GM12878 (cell line): Measurements from ENCODE around the gene TMEM132D. TPM values are rescaled to one million over a fixed set of nuclear protein-coding genes. Genes with fewer than 3 reads are reported as not detected.

ENCODE experiments used
- EED ChIP-seq: sonication (generic); IDR thresholded peaks from 2 replicates; pipeline ENCODE4 v1.6.1; 2016; ENCODE audit warnings: antibody characterized with exemption, low read depth
- TCF3 ChIP-seq: IDR thresholded peaks from 2 replicates; pipeline ENCODE4 v1.6.1; 2012; ENCODE audit warnings: low read depth, mild to moderate bottlenecking, low read length, borderline replicate concordance; ENCODE audit not compliant: insufficient read depth
- YBX1 ChIP-seq: fragments of 450-650 bp; IDR thresholded peaks from 2 replicates; pipeline ENCODE4 v1.6.1; 2016; ENCODE audit warnings: antibody characterized with exemption
- YY1 ChIP-seq: IDR thresholded peaks from 2 replicates; pipeline ENCODE4 v1.6.1; 2011; ENCODE audit warnings: low read depth, mild to moderate bottlenecking, low read length
- polyA plus RNA-seq, 11 experiments: library from polyadenylated mRNA; depleted of rRNA in 4 of 11; unstranded in 6 of 11; stranded (reverse) in 5 of 11; fragments of >200 nt; fragmentation: Nextera tagmentation in 4 of 11; fragmentation: Illumina TruSeq in 1 of 11; extraction: Ambion mirVana in 4 of 11; extraction: Trizol in 1 of 11; gene quantifications; 1 replicate in 1 of 11; 2 replicates in 10 of 11; pipeline versions ENCODE4 v1.2.1 to v1.2.3, GENCODE V29; 2011 to 2016; ENCODE audit warnings: inconsistent platforms in 2 of 11, missing spikeins in 2 of 11, low read depth in 1 of 11
- total RNA-seq, 4 experiments: library from RNA; depleted of rRNA in 3 of 4; stranded (reverse); fragments of >200 nt in 3 of 4; fragmentation: Illumina TruSeq in 1 of 4; extraction: Trizol in 1 of 4; gene quantifications; 2 replicates each; pipeline versions ENCODE4 v1.2.1 to v1.2.3, GENCODE V29; 2013 to 2021
- TF ChIP-seq, protein P1 (sequence below): fragments of 450-650 bp; formaldehyde crosslinking; IDR thresholded peaks from 2 replicates; pipeline ENCODE4 v1.5.0; 2022; ENCODE audit warnings: mild to moderate bottlenecking, missing genetic modification characterization
- TF ChIP-seq, protein P2 (sequence below): IDR thresholded peaks from 2 replicates; pipeline ENCODE4 v1.6.1; 2012; ENCODE audit warnings: improper control_type of control experiment, low read depth, low read length; ENCODE audit not compliant: insufficient replicate concordance
- TF ChIP-seq, protein P3 (sequence below): IDR thresholded peaks from 2 replicates; pipeline ENCODE4 v1.6.1; 2012; ENCODE audit warnings: mild to moderate bottlenecking, low read depth, low read length

TMEM132D gene
- total and polyA plus RNA-seq, 10 of the 15 experiments (the other 5 are each of a cell fraction or from before 2014, with no cell fraction given), result under 0.01 to 0.12 (median 0.02) TPM; not detected in 3

- TF ChIP-seq, protein P1, sequence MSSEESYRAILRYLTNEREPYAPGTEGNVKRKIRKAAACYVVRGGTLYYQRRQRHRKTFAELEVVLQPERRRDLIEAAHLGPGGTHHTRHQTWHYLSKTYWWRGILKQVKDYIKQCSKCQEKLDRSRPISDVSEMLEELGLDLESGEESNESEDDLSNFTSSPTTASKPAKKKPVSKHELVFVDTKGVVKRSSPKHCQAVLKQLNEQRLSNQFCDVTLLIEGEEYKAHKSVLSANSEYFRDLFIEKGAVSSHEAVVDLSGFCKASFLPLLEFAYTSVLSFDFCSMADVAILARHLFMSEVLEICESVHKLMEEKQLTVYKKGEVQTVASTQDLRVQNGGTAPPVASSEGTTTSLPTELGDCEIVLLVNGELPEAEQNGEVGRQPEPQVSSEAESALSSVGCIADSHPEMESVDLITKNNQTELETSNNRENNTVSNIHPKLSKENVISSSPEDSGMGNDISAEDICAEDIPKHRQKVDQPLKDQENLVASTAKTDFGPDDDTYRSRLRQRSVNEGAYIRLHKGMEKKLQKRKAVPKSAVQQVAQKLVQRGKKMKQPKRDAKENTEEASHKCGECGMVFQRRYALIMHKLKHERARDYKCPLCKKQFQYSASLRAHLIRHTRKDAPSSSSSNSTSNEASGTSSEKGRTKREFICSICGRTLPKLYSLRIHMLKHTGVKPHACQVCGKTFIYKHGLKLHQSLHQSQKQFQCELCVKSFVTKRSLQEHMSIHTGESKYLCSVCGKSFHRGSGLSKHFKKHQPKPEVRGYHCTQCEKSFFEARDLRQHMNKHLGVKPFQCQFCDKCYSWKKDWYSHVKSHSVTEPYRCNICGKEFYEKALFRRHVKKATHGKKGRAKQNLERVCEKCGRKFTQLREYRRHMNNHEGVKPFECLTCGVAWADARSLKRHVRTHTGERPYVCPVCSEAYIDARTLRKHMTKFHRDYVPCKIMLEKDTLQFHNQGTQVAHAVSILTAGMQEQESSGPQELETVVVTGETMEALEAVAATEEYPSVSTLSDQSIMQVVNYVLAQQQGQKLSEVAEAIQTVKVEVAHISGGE (CRISPR knock-in tag), result no peak
- TF ChIP-seq TCF3 (no peak), YY1 (no peak), YBX1 (no peak), EED (no peak)
- TF ChIP-seq, protein P2, sequence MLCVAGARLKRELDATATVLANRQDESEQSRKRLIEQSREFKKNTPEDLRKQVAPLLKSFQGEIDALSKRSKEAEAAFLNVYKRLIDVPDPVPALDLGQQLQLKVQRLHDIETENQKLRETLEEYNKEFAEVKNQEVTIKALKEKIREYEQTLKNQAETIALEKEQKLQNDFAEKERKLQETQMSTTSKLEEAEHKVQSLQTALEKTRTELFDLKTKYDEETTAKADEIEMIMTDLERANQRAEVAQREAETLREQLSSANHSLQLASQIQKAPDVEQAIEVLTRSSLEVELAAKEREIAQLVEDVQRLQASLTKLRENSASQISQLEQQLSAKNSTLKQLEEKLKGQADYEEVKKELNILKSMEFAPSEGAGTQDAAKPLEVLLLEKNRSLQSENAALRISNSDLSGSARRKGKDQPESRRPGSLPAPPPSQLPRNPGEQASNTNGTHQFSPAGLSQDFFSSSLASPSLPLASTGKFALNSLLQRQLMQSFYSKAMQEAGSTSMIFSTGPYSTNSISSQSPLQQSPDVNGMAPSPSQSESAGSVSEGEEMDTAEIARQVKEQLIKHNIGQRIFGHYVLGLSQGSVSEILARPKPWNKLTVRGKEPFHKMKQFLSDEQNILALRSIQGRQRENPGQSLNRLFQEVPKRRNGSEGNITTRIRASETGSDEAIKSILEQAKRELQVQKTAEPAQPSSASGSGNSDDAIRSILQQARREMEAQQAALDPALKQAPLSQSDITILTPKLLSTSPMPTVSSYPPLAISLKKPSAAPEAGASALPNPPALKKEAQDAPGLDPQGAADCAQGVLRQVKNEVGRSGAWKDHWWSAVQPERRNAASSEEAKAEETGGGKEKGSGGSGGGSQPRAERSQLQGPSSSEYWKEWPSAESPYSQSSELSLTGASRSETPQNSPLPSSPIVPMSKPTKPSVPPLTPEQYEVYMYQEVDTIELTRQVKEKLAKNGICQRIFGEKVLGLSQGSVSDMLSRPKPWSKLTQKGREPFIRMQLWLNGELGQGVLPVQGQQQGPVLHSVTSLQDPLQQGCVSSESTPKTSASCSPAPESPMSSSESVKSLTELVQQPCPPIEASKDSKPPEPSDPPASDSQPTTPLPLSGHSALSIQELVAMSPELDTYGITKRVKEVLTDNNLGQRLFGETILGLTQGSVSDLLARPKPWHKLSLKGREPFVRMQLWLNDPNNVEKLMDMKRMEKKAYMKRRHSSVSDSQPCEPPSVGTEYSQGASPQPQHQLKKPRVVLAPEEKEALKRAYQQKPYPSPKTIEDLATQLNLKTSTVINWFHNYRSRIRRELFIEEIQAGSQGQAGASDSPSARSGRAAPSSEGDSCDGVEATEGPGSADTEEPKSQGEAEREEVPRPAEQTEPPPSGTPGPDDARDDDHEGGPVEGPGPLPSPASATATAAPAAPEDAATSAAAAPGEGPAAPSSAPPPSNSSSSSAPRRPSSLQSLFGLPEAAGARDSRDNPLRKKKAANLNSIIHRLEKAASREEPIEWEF, result no peak
- TF ChIP-seq, protein P3, sequence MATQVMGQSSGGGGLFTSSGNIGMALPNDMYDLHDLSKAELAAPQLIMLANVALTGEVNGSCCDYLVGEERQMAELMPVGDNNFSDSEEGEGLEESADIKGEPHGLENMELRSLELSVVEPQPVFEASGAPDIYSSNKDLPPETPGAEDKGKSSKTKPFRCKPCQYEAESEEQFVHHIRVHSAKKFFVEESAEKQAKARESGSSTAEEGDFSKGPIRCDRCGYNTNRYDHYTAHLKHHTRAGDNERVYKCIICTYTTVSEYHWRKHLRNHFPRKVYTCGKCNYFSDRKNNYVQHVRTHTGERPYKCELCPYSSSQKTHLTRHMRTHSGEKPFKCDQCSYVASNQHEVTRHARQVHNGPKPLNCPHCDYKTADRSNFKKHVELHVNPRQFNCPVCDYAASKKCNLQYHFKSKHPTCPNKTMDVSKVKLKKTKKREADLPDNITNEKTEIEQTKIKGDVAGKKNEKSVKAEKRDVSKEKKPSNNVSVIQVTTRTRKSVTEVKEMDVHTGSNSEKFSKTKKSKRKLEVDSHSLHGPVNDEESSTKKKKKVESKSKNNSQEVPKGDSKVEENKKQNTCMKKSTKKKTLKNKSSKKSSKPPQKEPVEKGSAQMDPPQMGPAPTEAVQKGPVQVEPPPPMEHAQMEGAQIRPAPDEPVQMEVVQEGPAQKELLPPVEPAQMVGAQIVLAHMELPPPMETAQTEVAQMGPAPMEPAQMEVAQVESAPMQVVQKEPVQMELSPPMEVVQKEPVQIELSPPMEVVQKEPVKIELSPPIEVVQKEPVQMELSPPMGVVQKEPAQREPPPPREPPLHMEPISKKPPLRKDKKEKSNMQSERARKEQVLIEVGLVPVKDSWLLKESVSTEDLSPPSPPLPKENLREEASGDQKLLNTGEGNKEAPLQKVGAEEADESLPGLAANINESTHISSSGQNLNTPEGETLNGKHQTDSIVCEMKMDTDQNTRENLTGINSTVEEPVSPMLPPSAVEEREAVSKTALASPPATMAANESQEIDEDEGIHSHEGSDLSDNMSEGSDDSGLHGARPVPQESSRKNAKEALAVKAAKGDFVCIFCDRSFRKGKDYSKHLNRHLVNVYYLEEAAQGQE, result no peak
Observed at GRCh38 chr12:129614221-129614885, 289.5 kb downstream of the TMEM132D start (continued).
